ENCODE data around the gene C2CD4C. TPM values are rescaled to one million over a fixed set of nuclear protein-coding genes. Genes with fewer than 3 reads are reported as not detected.

Gene C2CD4C
- total RNA-seq, 1 donor from 2014 or later: 2.2 TPM

DNA sequence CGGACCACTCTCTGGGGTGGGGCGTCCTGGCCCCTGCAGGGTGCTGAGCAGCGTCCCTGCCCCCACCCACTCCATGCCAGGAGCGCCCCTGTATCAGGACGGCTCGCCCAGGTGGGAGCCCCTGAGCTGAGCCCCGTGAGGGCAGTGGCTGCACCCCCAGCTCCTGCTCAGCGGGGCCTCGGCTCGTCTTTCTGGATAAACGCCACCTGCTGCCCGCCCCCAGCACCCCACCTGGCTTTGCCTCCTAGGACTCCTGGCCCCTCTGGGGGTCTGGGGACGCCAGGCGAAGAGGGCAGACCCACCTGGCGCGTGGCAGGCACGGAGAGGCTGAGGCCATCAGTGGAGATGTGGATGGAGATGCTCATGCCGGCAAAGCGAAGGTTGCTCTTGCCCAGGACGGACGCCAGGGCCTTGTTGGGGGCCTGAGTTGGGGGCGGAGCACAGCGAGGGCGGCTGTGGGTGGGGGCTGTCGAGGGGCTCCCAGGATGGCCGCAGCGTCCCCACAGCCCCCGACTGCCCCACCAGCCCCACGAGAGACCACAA lies 29.5 kb upstream of the C2CD4C start:
- intact Hi-C loops (cut with DNase I): no loop called here
- DNase-seq (ENCODE audit: extremely low spot score in 2 of 2): no peak
- Histone ChIP-seq H3K4me3 (no peak overlapping the region), H3K9me3 (no peaks in the 10 kb centered on the region), H3K27me3 (no peaks in the 10 kb centered on the region), H3K27ac (no peak overlapping the region), H3K36me3 (no peaks in the 10 kb centered on the region), H3K4me1 (no peaks in the 10 kb centered on the region)
- no peak for TF ChIP-seq POLR2A (IDR thresholded peaks at IDR 0.05)
- TF ChIP-seq, protein P1, sequence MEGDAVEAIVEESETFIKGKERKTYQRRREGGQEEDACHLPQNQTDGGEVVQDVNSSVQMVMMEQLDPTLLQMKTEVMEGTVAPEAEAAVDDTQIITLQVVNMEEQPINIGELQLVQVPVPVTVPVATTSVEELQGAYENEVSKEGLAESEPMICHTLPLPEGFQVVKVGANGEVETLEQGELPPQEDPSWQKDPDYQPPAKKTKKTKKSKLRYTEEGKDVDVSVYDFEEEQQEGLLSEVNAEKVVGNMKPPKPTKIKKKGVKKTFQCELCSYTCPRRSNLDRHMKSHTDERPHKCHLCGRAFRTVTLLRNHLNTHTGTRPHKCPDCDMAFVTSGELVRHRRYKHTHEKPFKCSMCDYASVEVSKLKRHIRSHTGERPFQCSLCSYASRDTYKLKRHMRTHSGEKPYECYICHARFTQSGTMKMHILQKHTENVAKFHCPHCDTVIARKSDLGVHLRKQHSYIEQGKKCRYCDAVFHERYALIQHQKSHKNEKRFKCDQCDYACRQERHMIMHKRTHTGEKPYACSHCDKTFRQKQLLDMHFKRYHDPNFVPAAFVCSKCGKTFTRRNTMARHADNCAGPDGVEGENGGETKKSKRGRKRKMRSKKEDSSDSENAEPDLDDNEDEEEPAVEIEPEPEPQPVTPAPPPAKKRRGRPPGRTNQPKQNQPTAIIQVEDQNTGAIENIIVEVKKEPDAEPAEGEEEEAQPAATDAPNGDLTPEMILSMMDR (IDR thresholded peaks at IDR 0.05): no peak
- no peak for TF ChIP-seq POLR2AphosphoS5 (IDR thresholded peaks at IDR 0.05; ENCODE audit: insufficient read depth in 1 of 2, low read depth in 1 of 2)

DNA sequence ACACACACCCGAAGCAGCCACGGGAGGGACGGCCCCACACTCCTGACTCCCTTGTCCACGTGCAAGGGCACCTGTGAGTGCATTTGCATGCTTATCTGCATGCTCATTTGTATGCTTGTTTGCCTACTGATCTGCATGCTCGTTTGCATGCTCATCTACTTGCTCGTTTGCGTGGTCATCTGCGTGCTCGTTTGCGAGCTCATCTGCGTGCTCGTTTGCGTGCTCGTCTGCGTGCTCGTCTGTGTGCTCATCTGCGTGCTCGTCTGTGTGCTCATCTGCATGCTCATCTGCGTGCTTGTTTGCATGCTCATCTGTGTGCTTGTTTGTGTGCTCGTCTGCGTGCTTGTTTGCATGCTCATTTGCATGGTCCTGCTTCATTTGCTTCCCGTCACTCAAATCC lies 28.1 kb upstream of the C2CD4C start:
- H3K27me3 ChIP-seq: no peaks in the 10 kb centered on the region
- DNase-seq (ENCODE audit: extremely low spot score in 2 of 2): no peak
- intact Hi-C loops (cut with DNase I): no loop called here
- H3K4me3 ChIP-seq: no peak overlapping the region
- H3K4me1 ChIP-seq: no peaks in the 10 kb centered on the region
- no peaks in the 10 kb centered on the region for H3K9me3 ChIP-seq
- H3K36me3 ChIP-seq: no peaks in the 10 kb centered on the region
- TF ChIP-seq, protein P1 (IDR thresholded peaks at IDR 0.05): no peak
- TF ChIP-seq POLR2A (IDR thresholded peaks at IDR 0.05) (no peak), POLR2AphosphoS5 (IDR thresholded peaks at IDR 0.05; ENCODE audit: insufficient read depth in 1 of 2, low read depth in 1 of 2) (no peak)
- H3K27ac ChIP-seq: no peak overlapping the region

DNA sequence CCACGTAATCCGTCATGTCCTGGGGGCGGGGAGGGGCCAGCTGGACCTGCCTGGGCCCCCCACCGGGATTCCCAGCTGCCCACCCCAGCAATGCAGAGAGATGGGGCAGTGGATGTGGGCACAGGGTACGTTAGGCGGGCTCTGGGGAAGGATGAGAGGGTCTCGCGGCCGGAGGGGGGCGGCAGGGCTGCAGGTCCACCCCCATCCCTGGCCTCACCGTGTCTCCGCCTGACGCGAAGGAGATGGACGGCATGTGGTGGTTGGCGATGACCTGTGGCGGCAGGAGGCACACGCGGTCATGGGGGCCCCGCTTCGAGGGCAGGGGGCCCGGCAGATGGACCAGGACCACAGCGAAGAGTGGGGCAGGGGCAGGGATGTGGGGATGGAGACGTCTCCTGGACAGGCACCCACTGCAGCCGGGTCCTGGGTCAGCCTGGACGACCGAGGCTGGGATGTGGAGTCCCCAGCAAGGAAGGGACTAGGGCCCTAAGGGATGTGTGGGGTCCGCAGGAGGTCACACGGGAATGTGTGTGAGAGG lies 27.5 kb upstream of the C2CD4C start:
- no peak for TF ChIP-seq POLR2A (IDR thresholded peaks at IDR 0.05)
- TF ChIP-seq, protein P1 (IDR thresholded peaks at IDR 0.05): no peak
- no peaks in the 10 kb centered on the region for H3K27me3 ChIP-seq
- no peak overlapping the region for H3K4me3 ChIP-seq
- no peaks in the 10 kb centered on the region for H3K9me3 ChIP-seq
- no peak overlapping the region for H3K27ac ChIP-seq
- DNase-seq (ENCODE audit: extremely low spot score in 2 of 2): no peak
- no peaks in the 10 kb centered on the region for H3K4me1 ChIP-seq
- no peaks in the 10 kb centered on the region for H3K36me3 ChIP-seq
- intact Hi-C loops (cut with DNase I): no loop called here

DNA sequence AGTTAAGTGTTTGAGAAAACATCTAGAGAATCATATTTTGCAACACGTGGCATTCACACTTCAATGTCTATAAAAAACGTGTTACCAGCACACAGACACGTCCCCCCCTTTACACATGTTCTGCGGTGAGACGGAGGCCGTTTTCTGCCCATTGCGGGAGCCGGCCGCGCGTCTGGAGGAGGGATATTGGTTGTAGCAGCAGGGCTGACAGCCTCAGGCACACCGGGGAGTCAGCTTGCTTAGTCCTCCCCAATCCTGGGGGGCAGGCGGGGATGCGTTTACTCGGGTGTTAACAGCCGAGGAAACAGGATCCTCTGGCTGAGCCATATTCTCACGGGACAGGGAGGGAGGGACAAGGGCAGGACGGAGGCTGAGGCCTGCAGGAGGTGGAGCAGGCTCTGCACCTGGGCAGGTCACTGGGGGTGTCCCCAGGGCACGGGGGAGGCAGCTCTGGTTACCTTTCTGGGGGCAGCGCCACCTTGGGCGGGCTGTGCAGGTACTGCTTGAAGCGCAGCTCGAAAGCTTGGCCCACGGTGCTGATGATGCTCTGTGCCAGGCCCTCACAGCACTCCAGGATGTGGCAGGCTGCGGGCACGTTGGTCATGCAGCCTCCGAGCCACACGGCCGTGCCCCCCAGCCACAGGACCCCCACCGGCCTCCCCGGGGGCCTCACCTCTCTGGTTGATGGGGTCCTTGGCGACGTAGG lies 26.9 kb upstream of the C2CD4C start:
- DNase-seq (ENCODE audit: extremely low spot score in 2 of 2): no peak
- H3K9me3 ChIP-seq: no peaks in the 10 kb centered on the region
- no peak overlapping the region for H3K27ac ChIP-seq
- no peak overlapping the region for H3K4me3 ChIP-seq
- no peaks in the 10 kb centered on the region for H3K4me1 ChIP-seq
- intact Hi-C loops (cut with DNase I): no loop called here
- no peaks in the 10 kb centered on the region for H3K27me3 ChIP-seq
- H3K36me3 ChIP-seq: no peaks in the 10 kb centered on the region
- TF ChIP-seq POLR2A (IDR thresholded peaks at IDR 0.05): no peak
- TF ChIP-seq, protein P1 (IDR thresholded peaks at IDR 0.05): no peak
- TF ChIP-seq POLR2AphosphoS5 (IDR thresholded peaks at IDR 0.05; ENCODE audit: insufficient read depth in 1 of 2, low read depth in 1 of 2): no peak

DNA sequence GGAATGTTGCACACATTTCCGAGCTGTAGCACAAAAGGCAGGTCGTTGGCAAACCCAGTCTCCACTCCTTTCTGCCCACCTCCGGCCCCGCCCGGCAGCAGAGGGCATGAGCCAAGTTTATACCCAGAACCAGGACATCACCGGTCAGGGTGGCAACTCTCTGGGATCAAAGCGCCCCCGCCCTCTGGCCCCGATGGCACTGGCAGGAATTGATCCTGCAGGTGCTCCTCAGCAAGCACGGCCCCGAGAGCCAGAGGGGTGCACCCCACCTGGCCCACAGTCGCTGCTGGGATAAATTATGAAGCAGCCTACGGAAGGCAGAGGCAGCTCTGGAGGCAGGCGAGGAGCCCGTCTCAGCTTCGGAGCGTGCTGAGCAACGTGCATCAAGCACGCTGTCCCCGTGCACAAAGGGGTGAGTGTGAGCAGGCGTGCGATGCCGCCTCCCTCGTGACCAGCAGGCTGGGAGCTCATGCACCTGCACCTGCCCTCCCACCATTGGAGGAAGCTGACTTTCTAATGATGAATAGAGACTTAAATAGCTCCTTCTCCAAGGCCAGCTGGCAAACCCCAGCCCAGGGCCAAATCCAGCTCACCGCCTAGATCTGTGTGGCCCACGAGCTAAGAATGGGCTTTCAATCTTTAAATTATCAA lies 26.2 kb upstream of the C2CD4C start:
- Histone ChIP-seq H3K9me3 (no peaks in the 10 kb centered on the region), H3K4me1 (no peaks in the 10 kb centered on the region), H3K27me3 (no peaks in the 10 kb centered on the region), H3K4me3 (no peak overlapping the region), H3K36me3 (no peaks in the 10 kb centered on the region), H3K27ac (no peak overlapping the region)
- DNase-seq (ENCODE audit: extremely low spot score in 2 of 2): no peak
- TF ChIP-seq, protein P1 (IDR thresholded peaks at IDR 0.05): no peak
- TF ChIP-seq POLR2AphosphoS5 (IDR thresholded peaks at IDR 0.05; ENCODE audit: insufficient read depth in 1 of 2, low read depth in 1 of 2) (no peak), POLR2A (IDR thresholded peaks at IDR 0.05) (no peak)
- intact Hi-C loops (cut with DNase I): no loop called here
